Left renal pelvis (tissue), 4 donors: ENCODE data around the gene PIK3C2G. TPM values are rescaled to one million over a fixed set of nuclear protein-coding genes. Genes with fewer than 3 reads are reported as not detected.
"Not testable (repeated sequence)": the region's sequence is repeated elsewhere in the genome, so short reads cannot be mapped to it uniquely, and the experiment has no call there.

Source experiments
- DNase-seq, 4 donors: peaks; one replicate each; pipeline ENCODE4 v3.0.0-alpha.2; 2013; ENCODE audit warnings: low read depth in 4 of 4, low spot score in 3 of 4
- polyA plus RNA-seq, 4 donors: library from polyadenylated mRNA; unstranded; fragments of 120-200 nt; gene quantifications; one replicate each; pipeline ENCODE4 v1.2.1, GENCODE V29; 2013; ENCODE audit not compliant: insufficient read length in 4 of 4

Gene PIK3C2G
- polyA plus RNA-seq, 4 donors, result 0.18 to 4.9 (median 4.0) TPM

GRCh38 chr12:18467620-18468245 is 206.4 kb downstream of the PIK3C2G start:
- DNase-seq, result no peak

GRCh38 chr12:18468246-18469075 is 207.1 kb downstream of the PIK3C2G start:
- no peak for DNase-seq

GRCh38 chr12:18470251-18470650 is 208.9 kb downstream of the PIK3C2G start:
- DNase-seq, result no peak

DNA sequence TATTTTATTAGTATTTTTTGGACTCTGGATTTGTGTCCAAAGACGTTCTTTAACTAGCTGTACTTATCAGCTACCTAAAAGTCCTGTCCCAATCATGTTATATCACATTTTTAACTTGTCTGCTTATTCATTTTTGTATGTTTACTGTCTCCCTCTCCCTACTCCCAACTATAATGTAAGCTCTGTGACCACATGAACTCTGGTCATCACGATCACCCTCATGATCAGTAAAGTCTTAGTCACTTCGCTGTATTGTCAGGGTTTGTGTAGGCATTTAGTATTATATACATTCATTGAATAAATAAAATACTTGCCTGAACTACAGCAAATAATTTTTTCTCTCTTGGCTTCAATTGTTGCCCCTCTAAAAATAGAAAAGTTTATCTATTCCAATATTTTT is 211.0 kb downstream of the PIK3C2G start:
- DNase-seq, result no peak

GRCh38 chr12:18472806-18473205 is 211.5 kb downstream of the PIK3C2G start:
- no peak for DNase-seq

- DNase-seq, result no peak
Observed at GRCh38 chr12:18476861-18477260, 215.5 kb downstream of the PIK3C2G start.

DNA sequence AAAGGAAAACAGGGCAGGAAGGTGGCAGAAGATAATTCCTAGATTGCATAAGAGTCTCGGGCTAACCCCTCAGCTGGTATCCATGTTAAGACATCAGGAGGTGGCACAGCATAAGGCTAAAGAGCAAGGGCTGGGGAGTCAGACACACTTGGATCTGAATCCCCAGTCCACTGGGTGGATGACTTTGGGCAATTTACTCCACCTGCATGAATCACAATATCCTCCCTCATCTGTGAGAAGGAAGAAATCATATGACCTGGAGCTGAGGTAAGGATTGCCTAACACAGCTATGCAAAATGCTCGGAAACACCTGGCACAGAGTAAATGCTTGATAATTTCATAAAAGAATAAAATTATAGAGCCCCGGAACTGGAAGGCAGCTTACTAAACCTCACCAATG is 217.9 kb downstream of the PIK3C2G start:
- no peak for DNase-seq

DNA sequence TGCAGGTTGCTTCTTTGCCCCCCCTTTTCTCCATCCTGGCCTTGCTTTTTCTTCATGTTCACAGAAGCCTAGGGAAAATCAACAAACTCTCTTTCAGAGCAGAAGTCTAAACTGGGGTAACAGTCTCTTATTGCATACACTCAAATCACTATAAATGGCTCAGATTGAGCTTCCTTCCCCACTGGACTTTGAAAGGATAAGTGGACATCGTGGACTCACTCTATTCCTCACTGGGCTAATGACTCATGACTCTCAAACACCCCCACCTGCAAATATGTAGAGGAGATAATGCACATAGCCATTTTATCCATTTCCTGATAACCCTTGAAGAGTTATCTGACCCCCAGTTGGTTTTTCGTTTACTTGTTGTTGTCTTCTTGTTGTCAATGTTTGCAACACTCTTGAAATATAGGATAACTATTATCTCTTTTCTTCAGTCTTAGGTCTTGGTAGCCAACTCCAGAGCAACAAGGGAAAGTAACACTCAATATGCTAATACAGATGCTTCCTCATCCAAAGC is 221.3 kb downstream of the PIK3C2G start:
- no peak for DNase-seq

- no peak for DNase-seq
Observed at GRCh38 chr12:18483698-18484325, 222.5 kb downstream of the PIK3C2G start.

DNA sequence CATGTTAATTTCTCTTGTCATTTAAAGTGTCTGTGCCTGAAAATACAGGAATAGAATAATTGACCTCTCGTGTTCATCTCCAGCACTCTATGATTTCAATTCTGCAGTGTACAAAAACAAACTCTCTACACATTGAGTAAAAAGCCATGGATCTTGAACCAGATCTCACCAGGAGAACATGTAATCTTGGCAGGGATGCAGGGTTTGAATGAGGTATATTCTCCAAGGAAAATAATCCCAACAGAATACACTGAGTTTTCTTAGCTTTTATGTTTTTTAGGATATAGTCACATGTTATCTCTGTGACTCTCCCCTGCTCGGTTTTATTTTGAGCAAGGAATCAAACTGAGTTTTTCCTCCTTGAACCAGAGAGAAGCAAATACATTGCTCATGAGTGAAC is 224.7 kb downstream of the PIK3C2G start:
- DNase-seq, result no peak

DNA sequence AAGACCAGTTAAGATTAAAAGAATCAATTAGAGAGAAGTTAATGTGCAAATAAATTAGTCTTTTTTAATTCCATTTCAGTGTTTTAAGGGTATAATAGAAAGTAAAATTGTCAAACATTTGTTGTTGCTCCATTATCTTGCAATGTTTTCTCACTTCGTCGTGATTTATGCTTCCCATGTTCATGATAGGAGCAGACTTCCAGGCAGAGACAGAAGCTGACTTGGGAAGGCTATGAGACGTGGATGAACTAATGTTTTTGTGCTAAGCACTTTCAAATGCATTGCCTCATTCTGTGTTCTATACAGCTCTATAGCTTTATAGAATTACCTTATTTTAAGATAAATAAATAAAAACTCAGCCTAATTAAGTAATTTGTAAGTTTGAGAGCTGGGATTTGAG is 226.2 kb downstream of the PIK3C2G start:
- DNase-seq, result no peak

DNA sequence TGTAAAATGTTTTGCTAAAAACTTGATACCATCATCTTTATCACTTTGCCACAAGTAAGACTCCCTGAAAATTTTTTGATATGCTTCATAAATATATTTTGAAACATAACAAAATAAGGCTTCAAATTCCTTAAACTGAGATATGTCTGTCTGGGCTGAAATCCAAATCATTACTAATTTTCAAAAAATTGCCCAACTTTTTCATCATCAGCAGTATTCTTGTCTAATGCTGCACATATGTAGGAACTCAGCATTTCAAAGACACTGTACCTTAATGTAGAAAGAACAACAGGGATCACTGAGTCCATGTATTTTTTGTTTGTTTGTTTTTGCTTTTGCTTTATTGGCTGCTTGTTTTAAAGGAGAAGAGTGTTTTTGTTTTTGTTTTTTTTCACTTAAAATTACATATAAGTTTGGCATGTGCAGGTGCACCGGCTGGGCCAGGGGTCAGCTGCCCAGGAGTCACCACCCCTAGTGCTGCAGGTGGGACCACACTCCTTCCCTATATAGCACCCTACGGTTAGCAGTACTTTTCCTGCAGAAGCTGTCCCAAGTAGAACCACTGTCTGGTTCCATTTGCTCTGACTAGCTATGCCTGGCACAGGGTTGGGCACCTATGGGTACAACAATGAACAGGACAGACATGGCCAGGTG is 231.2 kb downstream of the PIK3C2G start:
- no peak for DNase-seq

- DNase-seq, result no peak
Observed at GRCh38 chr12:18496156-18496555, 234.8 kb downstream of the PIK3C2G start.

- DNase-seq, result not testable (repeated sequence)
Observed at GRCh38 chr12:18500160-18500574, 238.8 kb downstream of the PIK3C2G start.

- not testable (repeated sequence) for DNase-seq
Observed at GRCh38 chr12:18500736-18501135, 239.4 kb downstream of the PIK3C2G start.

DNA sequence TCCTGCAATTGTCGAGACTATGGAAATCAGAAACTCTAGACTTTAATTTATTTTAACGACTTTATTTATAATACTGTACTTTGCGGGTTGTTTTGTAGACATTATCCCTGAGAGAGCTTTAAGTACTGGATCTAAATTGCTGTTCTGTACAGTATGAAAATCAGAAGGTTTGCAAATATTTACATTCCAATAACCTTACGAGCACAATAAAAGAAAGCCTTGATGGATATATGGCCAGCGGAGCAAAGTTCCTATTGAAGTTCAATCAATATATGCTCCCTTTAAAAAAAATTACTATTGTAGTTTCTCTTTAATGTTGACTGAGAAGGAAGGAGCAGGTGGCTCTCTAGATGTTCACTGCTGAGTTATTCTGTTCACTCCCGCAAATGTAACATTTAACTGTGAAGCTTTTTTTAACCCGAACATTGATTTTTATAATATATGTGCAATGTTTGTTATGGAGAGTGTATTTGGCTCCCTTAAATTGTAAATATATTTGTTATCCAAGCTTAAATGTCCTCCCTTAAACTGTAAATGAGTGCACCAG is 241.2 kb downstream of the PIK3C2G start:
- no peak for DNase-seq

- no peak for DNase-seq
Observed at GRCh38 chr12:18521461-18521860, 260.1 kb downstream of the PIK3C2G start.

GRCh38 chr12:18522806-18523205 is 261.5 kb downstream of the PIK3C2G start:
- no peak for DNase-seq

DNA sequence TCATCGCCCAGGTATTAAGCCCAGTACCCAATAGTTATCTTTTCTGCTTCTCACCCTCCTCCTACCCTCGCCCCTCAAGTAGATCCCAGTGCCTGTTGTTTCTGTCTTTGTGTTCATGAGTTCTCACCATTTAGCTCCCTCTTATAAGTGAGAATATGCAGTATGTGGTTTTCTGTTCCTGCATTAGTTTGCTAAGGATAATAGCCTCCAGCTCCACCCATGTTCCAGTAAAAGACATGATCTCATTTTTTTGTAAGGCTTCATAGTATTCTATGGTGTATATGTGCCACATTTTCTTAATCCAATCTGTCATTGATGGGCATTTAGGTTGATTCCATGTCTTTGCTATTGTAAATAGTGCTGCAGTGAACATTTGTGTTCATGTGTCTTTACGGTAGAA is 281.2 kb downstream of the PIK3C2G start:
- not testable (repeated sequence) for DNase-seq

GRCh38 chr12:18546399-18546798 is 285.1 kb downstream of the PIK3C2G start:
- no peak for DNase-seq

DNA sequence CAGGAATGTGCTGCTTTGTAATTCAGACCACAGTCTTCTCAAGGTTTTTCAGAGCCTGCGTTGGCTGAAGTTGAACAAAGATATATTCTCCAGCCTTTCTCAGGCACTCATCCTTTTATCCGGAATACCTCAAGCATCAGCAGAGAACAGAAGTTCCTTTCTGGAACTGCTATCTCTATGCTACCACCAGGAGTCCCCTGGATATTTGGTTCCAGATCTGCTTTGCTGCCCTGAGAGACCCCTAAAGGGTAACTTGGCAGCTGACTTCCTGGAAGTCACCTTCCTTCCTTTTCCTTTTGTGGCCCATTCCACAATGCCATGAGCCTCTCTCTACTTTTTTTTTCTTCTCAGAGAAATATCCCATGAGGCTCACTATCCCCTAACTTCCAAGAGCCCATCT is 288.3 kb downstream of the PIK3C2G start:
- DNase-seq, result no peak
